Karpas-422 (cell line): Measurements from ENCODE around the gene NR1I2. TPM values are rescaled to one million over a fixed set of nuclear protein-coding genes. Genes with fewer than 3 reads are reported as not detected.

ENCODE experiments used
- DNase-seq: peaks from one replicate; pipeline ENCODE4 v3.0.0-alpha.2; 2015
- H2AFZ ChIP-seq: fragments of 200-600 bp; sonication (generic); 2 replicates; pipeline ENCODE4 v1.6.1; 2014; ENCODE audit warnings: antibody characterized with exemption, low read length, mixed read lengths
- H3K27ac ChIP-seq: fragments of 200-600 bp; sonication (generic); 2 replicates; pipeline ENCODE4 v1.5.1; 2014; ENCODE audit warnings: mild to moderate bottlenecking, low read length, moderate library complexity
- H3K27me3 ChIP-seq: fragments of 200-600 bp; sonication (generic); 2 replicates; pipeline ENCODE4 v1.6.1; 2014; ENCODE audit warnings: low read length, mixed read lengths
- H3K36me3 ChIP-seq: fragments of 200-600 bp; sonication (generic); 2 replicates; pipeline ENCODE4 v1.6.1; 2014; ENCODE audit warnings: low read length, mixed read lengths; ENCODE audit not compliant: insufficient read depth
- H3K4me1 ChIP-seq: fragments of 200-600 bp; sonication (generic); 2 replicates; pipeline ENCODE4 v1.6.1; 2014; ENCODE audit warnings: mild to moderate bottlenecking, low read length, mixed read lengths
- H3K4me2 ChIP-seq: fragments of 200-600 bp; sonication (generic); 2 replicates; pipeline ENCODE4 v1.6.1; 2014; ENCODE audit warnings: low read length, low read depth, mild to moderate bottlenecking; ENCODE audit not compliant: poor library complexity, severe bottlenecking
- H3K4me3 ChIP-seq: fragments of 200-600 bp; sonication (generic); 2 replicates; pipeline ENCODE4 v1.5.1; 2014; ENCODE audit warnings: mild to moderate bottlenecking, antibody characterized with exemption, low read length, mixed read lengths
- H3K79me2 ChIP-seq: fragments of 200-600 bp; sonication (generic); 2 replicates; pipeline ENCODE4 v1.6.1; 2014; ENCODE audit warnings: mild to moderate bottlenecking, low read length, mixed read lengths
- H3K9ac ChIP-seq: fragments of 200-600 bp; sonication (generic); 2 replicates; pipeline ENCODE4 v1.6.0; 2014; ENCODE audit warnings: low read length
- H3K9me2 ChIP-seq: fragments of 200-600 bp; sonication (generic), shearing (Covaris generic); replicated peaks from 2 replicates; pipeline ENCODE4 v1.6.0; 2014; ENCODE audit warnings: mild to moderate bottlenecking, low read length, moderate library complexity; ENCODE audit not compliant: insufficient read depth
- H3K9me3 ChIP-seq: fragments of 300-700, 200-600 bp; sonication (generic); 2 replicates; pipeline ENCODE4 v1.6.1; 2014; ENCODE audit warnings: low read length, mixed read lengths
- H4K20me1 ChIP-seq: fragments of 200-600 bp; sonication (generic); 2 replicates; pipeline ENCODE4 v1.6.1; 2014; ENCODE audit warnings: mild to moderate bottlenecking, antibody characterized with exemption, low read length, low read depth; ENCODE audit not compliant: insufficient read depth
- total RNA-seq: library from RNA; depleted of rRNA; stranded (reverse); fragments of >200 nt; shearing (Covaris generic); gene quantifications from 2 replicates; pipeline ENCODE4 v1.2.3, GENCODE V29; 2014; ENCODE audit warnings: low replicate concordance; rRNA removed

NR1I2 gene
- 2.7 and 3.8 TPM in 2 replicates for total RNA-seq

GRCh38 chr3:119781330-119782198 is at the start of gene NR1I2:
TSS of gene NR1I2 (plus strand) at chr3:119782101.
- no peak within 1 kb of the TSS for H3K4me2 ChIP-seq
- DNase-seq, result peak; percentile 42
- no peak within 1 kb of the TSS for H3K27ac ChIP-seq
- H3K27me3 ChIP-seq, result no peaks in the 10 kb centered on the region
- no peaks in the 10 kb centered on the region for H3K79me2 ChIP-seq
- peak within 1 kb of the TSS; percentile 43; the same call in 1 of the 2 replicates for H2AFZ ChIP-seq
- no peak within 1 kb of the TSS for H3K4me3 ChIP-seq
- no peaks in the 10 kb centered on the region for H3K36me3 ChIP-seq
- no peaks in the 10 kb centered on the region for H3K4me1 ChIP-seq
- H4K20me1 ChIP-seq, result no peaks in the 10 kb centered on the region
- H3K9me2 ChIP-seq, result no peaks in the 10 kb centered on the region
- no peak within 1 kb of the TSS for H3K9ac ChIP-seq
- H3K9me3 ChIP-seq, result no peaks in the 10 kb centered on the region

DNA sequence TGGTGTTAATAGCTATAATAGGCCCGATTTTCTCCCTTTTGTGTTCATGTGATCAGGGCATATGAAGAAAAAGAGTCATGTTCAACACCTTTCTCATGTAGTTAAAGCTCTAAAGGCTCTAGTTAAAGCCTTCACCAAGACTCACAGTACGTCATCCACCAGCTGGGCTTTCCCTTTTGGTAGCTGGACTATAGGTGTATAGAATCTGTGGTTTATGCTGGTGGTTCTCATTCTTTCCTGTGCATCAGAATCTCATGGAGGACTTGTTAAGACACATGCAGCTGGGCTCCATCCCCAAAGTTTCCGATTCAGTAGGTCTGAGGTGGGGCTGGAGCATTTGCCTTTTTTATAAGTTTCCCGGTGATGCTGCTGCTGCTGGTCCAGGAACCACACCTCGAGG is 48.1 kb upstream of the NR1I2 start:
- no peaks in the 10 kb centered on the region for H4K20me1 ChIP-seq
- no peaks in the 10 kb centered on the region for H3K27me3 ChIP-seq
- no peak overlapping the region for H3K27ac ChIP-seq
- no peaks in the 10 kb centered on the region for H3K9me3 ChIP-seq
- no peak for DNase-seq
- no peaks in the 10 kb centered on the region for H3K9me2 ChIP-seq
- H3K4me1 ChIP-seq, result peaks cover 4% of the 10 kb centered on the region; the same call in 1 of the 2 replicates
- H3K36me3 ChIP-seq, result no peaks in the 10 kb centered on the region
- H3K4me3 ChIP-seq, result no peak overlapping the region
- H3K79me2 ChIP-seq, result no peaks in the 10 kb centered on the region
- H3K4me2 ChIP-seq, result no peak overlapping the region
- no peak overlapping the region for H2AFZ ChIP-seq
- H3K9ac ChIP-seq, result no peak overlapping the region

- Histone ChIP-seq H2AFZ (no peak overlapping the region), H3K4me1 (peaks cover 4% of the 10 kb centered on the region; the same call in 1 of the 2 replicates), H3K36me3 (no peaks in the 10 kb centered on the region), H3K4me3 (no peak overlapping the region), H3K9me3 (no peaks in the 10 kb centered on the region), H3K79me2 (no peaks in the 10 kb centered on the region), H3K27ac (no peak overlapping the region), H4K20me1 (no peaks in the 10 kb centered on the region), H3K9ac (no peak overlapping the region), H3K4me2 (no peak overlapping the region), H3K9me2 (no peaks in the 10 kb centered on the region), H3K27me3 (no peaks in the 10 kb centered on the region)
- no peak for DNase-seq
Observed at GRCh38 chr3:119738741-119739140, 43.2 kb upstream of the NR1I2 start.

DNA sequence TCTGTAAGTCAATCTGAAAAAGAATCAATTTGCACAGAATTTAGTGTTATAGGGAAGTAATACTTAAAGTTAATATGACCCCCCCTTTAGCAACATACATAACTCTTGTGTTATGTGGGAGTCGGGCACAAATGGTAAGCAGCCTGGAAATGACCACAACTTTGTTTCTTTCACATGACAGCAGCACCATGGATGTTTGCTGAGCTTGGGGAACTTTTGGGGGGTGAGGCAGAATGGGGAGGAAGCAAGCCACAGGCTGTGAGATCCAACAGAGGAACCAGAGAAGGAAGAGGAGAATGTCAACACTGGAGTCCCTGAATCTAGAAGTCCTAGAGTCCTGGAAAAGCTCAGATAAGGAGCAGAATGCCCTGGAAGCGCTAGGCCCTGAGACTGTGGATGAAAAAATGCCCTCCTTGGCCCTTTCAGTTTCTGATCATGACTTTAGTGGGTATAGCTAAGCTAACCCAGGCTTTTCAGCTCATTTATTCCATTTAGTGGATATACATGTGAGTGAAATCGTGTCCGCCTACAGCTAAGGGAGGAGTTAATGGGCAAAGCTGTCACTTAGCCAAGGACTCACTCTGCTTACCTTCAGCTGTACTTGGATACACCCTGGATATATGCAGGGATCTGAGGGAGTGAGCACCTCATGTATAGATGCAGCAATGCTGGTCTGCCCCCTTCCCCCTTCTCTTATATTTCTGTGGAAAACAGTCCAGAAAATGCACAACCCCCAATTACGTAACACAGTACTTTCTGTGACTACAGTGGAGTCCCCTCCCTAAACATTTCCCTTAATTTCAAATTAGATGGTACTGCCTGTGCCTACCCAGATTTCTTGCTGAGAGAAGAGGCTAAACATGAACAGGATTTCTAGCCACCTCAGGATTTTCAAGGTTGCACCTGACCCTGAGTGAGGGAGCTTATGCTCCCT is 40.0 kb upstream of the NR1I2 start:
- H3K9me3 ChIP-seq, result no peaks in the 10 kb centered on the region
- no peaks in the 10 kb centered on the region for H3K36me3 ChIP-seq
- no peaks in the 10 kb centered on the region for H3K79me2 ChIP-seq
- no peaks in the 10 kb centered on the region for H3K27me3 ChIP-seq
- no peak overlapping the region for H3K4me2 ChIP-seq
- H4K20me1 ChIP-seq, result no peaks in the 10 kb centered on the region
- no peak for DNase-seq
- no peaks in the 10 kb centered on the region for H3K9me2 ChIP-seq
- H2AFZ ChIP-seq, result no peak overlapping the region
- no peak overlapping the region for H3K4me3 ChIP-seq
- H3K9ac ChIP-seq, result no peak overlapping the region
- peaks cover 4% of the 10 kb centered on the region; the same call in 1 of the 2 replicates for H3K4me1 ChIP-seq
- H3K27ac ChIP-seq, result no peak overlapping the region

DNA sequence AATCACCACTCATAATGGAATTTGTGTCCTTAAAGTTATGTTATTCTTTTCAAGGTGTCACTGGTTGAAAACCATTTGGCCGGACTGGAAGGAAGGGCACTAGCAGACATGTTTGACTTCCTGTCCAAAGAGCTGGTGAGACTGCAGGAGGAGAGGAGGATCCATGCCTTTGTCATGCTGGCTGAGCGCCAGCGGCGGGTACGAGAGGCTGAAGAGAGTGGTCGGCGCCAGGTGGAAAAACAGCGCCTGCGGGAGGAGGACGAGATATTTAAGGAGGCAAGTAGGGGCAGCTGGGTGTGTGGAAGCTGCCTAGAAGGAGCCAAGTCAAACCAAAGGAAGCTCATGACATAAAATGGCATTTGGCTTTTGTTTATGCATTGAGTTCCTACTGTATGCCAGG is 38.0 kb upstream of the NR1I2 start:
- Histone ChIP-seq H3K4me1 (no peaks in the 10 kb centered on the region), H3K4me2 (no peak overlapping the region), H2AFZ (no peak overlapping the region), H3K27ac (no peak overlapping the region), H3K9me2 (no peaks in the 10 kb centered on the region), H3K4me3 (no peak overlapping the region), H3K36me3 (no peaks in the 10 kb centered on the region), H3K79me2 (no peaks in the 10 kb centered on the region), H3K9me3 (no peaks in the 10 kb centered on the region), H3K27me3 (no peaks in the 10 kb centered on the region), H3K9ac (no peak overlapping the region), H4K20me1 (no peaks in the 10 kb centered on the region)
- DNase-seq, result no peak

GRCh38 chr3:119745942-119746341 is 36.0 kb upstream of the NR1I2 start:
- Histone ChIP-seq H4K20me1 (no peaks in the 10 kb centered on the region), H3K9me2 (no peaks in the 10 kb centered on the region), H3K27ac (no peak overlapping the region), H3K9ac (no peak overlapping the region), H3K27me3 (no peaks in the 10 kb centered on the region), H3K4me3 (no peak overlapping the region), H3K4me2 (no peak overlapping the region), H2AFZ (no peak overlapping the region), H3K9me3 (no peaks in the 10 kb centered on the region), H3K4me1 (no peaks in the 10 kb centered on the region), H3K36me3 (no peaks in the 10 kb centered on the region), H3K79me2 (no peaks in the 10 kb centered on the region)
- no peak for DNase-seq

GRCh38 chr3:119746423-119746822 is 35.5 kb upstream of the NR1I2 start:
- Histone ChIP-seq H2AFZ (no peak overlapping the region), H3K36me3 (no peaks in the 10 kb centered on the region), H3K27me3 (no peaks in the 10 kb centered on the region), H3K79me2 (no peaks in the 10 kb centered on the region), H3K9me2 (no peaks in the 10 kb centered on the region), H3K4me3 (no peak overlapping the region), H3K4me2 (no peak overlapping the region), H3K4me1 (no peaks in the 10 kb centered on the region), H4K20me1 (no peaks in the 10 kb centered on the region), H3K27ac (no peak overlapping the region), H3K9ac (no peak overlapping the region), H3K9me3 (no peaks in the 10 kb centered on the region)
- no peak for DNase-seq

GRCh38 chr3:119747357-119747756 is 34.5 kb upstream of the NR1I2 start:
- no peak for DNase-seq
- Histone ChIP-seq H3K27me3 (no peaks in the 10 kb centered on the region), H3K36me3 (no peaks in the 10 kb centered on the region), H3K9ac (no peak overlapping the region), H3K4me3 (no peak overlapping the region), H2AFZ (no peak overlapping the region), H3K79me2 (no peaks in the 10 kb centered on the region), H3K4me1 (no peaks in the 10 kb centered on the region), H3K4me2 (no peak overlapping the region), H3K27ac (no peak overlapping the region), H4K20me1 (no peaks in the 10 kb centered on the region), H3K9me2 (no peaks in the 10 kb centered on the region), H3K9me3 (no peaks in the 10 kb centered on the region)
